GM18520 (cell line): ENCODE results near the gene RAD23B.
"Not testable (repeated sequence)": the region's sequence is repeated elsewhere in the genome, so short reads cannot be mapped to it uniquely, and the experiment has no call there.

Experiments
- ATAC-seq: cut with Tn5 transposase; IDR thresholded peaks from one replicate; pipeline ENCODE4 v1.9.1; 2021; ENCODE audit not compliant: unreplicated experiment

RAD23B gene

GRCh38 chr9:107288701-107289100, 5.6 kb downstream of the RAD23B start:
- ATAC-seq, result no peak

- ATAC-seq, result no peak
Observed at GRCh38 chr9:107290619-107291018, 7.5 kb downstream of the RAD23B start.

GRCh38 chr9:107292821-107293542, 9.9 kb downstream of the RAD23B start:
- ATAC-seq, result no peak

- no peak for ATAC-seq
Observed at GRCh38 chr9:107293543-107294085, 10.5 kb downstream of the RAD23B start.

GRCh38 chr9:107294756-107295155, 11.7 kb downstream of the RAD23B start:
- ATAC-seq, result no peak

GRCh38 chr9:107295995-107296394, 12.9 kb downstream of the RAD23B start:
- ATAC-seq, result no peak

- not testable (repeated sequence) for ATAC-seq
Observed at GRCh38 chr9:107296592-107296991, 13.5 kb downstream of the RAD23B start.

GRCh38 chr9:107299437-107299836, 16.4 kb downstream of the RAD23B start:
- no peak for ATAC-seq

- no peak for ATAC-seq
Observed at GRCh38 chr9:107306308-107306707, 23.2 kb downstream of the RAD23B start.

GRCh38 chr9:107307331-107307730, 24.3 kb downstream of the RAD23B start:
- ATAC-seq, result no peak

- ATAC-seq, result no peak
Observed at GRCh38 chr9:107308461-107308860, 25.4 kb downstream of the RAD23B start.

GRCh38 chr9:107309271-107309670, 26.2 kb downstream of the RAD23B start:
- ATAC-seq, result peak; percentile 56

GRCh38 chr9:107312376-107313050, 29.4 kb downstream of the RAD23B start:
- no peak for ATAC-seq

- no peak for ATAC-seq
Observed at GRCh38 chr9:107313555-107314096, 30.5 kb downstream of the RAD23B start.

- no peak for ATAC-seq
Observed at GRCh38 chr9:107314763-107315162, 31.7 kb downstream of the RAD23B start.

GRCh38 chr9:107316795-107317661, 33.9 kb downstream of the RAD23B start:
- ATAC-seq, result no peak

GRCh38 chr9:107322643-107323042, 39.6 kb downstream of the RAD23B start:
- no peak for ATAC-seq

GRCh38 chr9:107323836-107324585, 40.9 kb downstream of the RAD23B start:
- no peak for ATAC-seq

- ATAC-seq, result no peak
Observed at GRCh38 chr9:107325842-107326241, 42.8 kb downstream of the RAD23B start.

- no peak for ATAC-seq
Observed at GRCh38 chr9:107328510-107328909, 45.4 kb downstream of the RAD23B start.
